Activated naive CD4-positive, alpha-beta T cell treated with anti-CD3 and anti-CD28 coated beads, Interleukin-2, amount 50 U/mL, for 72 hours (primary cell): Measurements from ENCODE around the gene HLA-DQB1. TPM values are rescaled to one million over a fixed set of nuclear protein-coding genes. Genes with fewer than 3 reads are reported as not detected.
"Not testable (repeated sequence)": the region's sequence is repeated elsewhere in the genome, so short reads cannot be mapped to it uniquely, and the experiment has no call there.

ENCODE experiments used
- ATAC-seq, 2 donors: fragments of 150-1000 bp; cut with Tn5 transposase; 2 replicates each; pipeline ENCODE4 v1.10.0; 2021; ENCODE audit warnings: mild to moderate bottlenecking in 2 of 2, moderate library complexity in 2 of 2
- DNase-seq, 2 donors: peaks; one replicate each; pipeline ENCODE4 v3.0.0; 2021 to 2022; ENCODE audit warnings: low spot score in 2 of 2
- H3K27ac Mint-ChIP-seq, 2 donors: one replicate each; pipeline ENCODE4 v1.8.0; 2022; ENCODE audit warnings: mild to moderate bottlenecking in 2 of 2, mixed read lengths in 2 of 2
- H3K36me3 Mint-ChIP-seq, 2 donors: one replicate each; pipeline ENCODE4 v1.8.0; 2022; ENCODE audit warnings: mixed read lengths in 2 of 2
- H3K9me3 Mint-ChIP-seq, 2 donors: one replicate each; pipeline ENCODE4 v1.8.0; 2022; ENCODE audit warnings: mixed read lengths in 2 of 2
- total RNA-seq, 2 donors: library from RNA; stranded (reverse); gene quantifications; one replicate each; pipeline ENCODE4 v1.2.3, GENCODE V29; 2022

Gene HLA-DQB1
- total RNA-seq, result 10 to 100 TPM in 1 of 2 donors, not detected in 1; 34.7 TPM

- peaks cover 0 to 30% of the 10 kb centered on the region in 2 donors for H3K36me3 Mint-ChIP-seq
- peaks cover 0 to under 1% of the 10 kb centered on the region in 2 donors for H3K9me3 Mint-ChIP-seq
- DNase-seq (no peak), ATAC-seq (peak; percentile 89 to 92)
- no peak within 1 kb of the TSS for H3K27ac Mint-ChIP-seq
These were observed at the start of gene HLA-DQB1 for GRCh38 chr6:32666420-32667300. HLA-DQB1 (minus strand) TSS chr6:32666657; CDS start chr6:32666607, 50 bp downstream.

DNA sequence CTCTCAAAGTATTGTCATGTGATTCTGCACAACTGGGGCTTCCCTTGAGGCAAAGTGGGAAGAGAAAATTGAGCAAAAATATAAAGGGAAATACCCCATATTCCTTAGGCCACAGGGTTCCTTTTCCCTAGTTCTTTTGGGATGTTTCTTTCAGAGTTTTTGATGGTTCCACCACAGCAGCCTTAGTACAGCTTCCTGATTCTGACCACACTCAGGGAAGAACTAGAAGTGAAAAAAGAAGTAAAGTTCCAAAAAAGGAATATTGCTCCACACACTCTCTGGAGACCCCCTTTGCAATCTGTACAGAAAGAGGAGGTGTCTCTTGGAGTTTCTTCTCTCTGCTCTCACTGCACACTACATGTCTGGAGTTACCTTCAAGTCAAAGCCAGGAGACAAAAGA is 46.8 kb upstream of the HLA-DQB1 start:
- Mint-ChIP-seq H3K36me3 (no peaks in the 10 kb centered on the region), H3K9me3 (no peaks in the 10 kb centered on the region), H3K27ac (no peak overlapping the region)
- ATAC-seq, result no peak
- no peak for DNase-seq

GRCh38 chr6:32709625-32710024 is 43.2 kb upstream of the HLA-DQB1 start:
- H3K9me3 Mint-ChIP-seq, result peaks cover 0 to 9% of the 10 kb centered on the region in 2 donors
- no peak overlapping the region for H3K27ac Mint-ChIP-seq
- ATAC-seq, result no peak
- H3K36me3 Mint-ChIP-seq, result no peaks in the 10 kb centered on the region
- no peak for DNase-seq

- not testable (repeated sequence) for H3K27ac Mint-ChIP-seq, H3K36me3 Mint-ChIP-seq, H3K9me3 Mint-ChIP-seq, ATAC-seq, DNase-seq
These were observed 38.7 kb upstream of the HLA-DQB1 start for GRCh38 chr6:32705164-32705563.

- H3K27ac Mint-ChIP-seq, result no peak overlapping the region
- ATAC-seq (no peak), DNase-seq (no peak)
- H3K9me3 Mint-ChIP-seq, result peaks cover 0 to 9% of the 10 kb centered on the region in 2 donors
- H3K36me3 Mint-ChIP-seq, result no peaks in the 10 kb centered on the region
These were observed 36.9 kb upstream of the HLA-DQB1 start for GRCh38 chr6:32703347-32703746.

- no peak overlapping the region for H3K27ac Mint-ChIP-seq
- H3K36me3 Mint-ChIP-seq, result no peaks in the 10 kb centered on the region
- DNase-seq (peak in 1 of 2 donors; percentile 19), ATAC-seq (peak in 1 of 2 donors; percentile 63)
- H3K9me3 Mint-ChIP-seq, result peaks cover 0 to 8% of the 10 kb centered on the region in 2 donors
These were observed 34.1 kb upstream of the HLA-DQB1 start for GRCh38 chr6:32700391-32701040.

GRCh38 chr6:32697031-32697430 is 30.6 kb upstream of the HLA-DQB1 start:
- DNase-seq (no peak), ATAC-seq (no peak)
- Mint-ChIP-seq H3K9me3 (peaks cover 0 to 3% of the 10 kb centered on the region in 2 donors), H3K27ac (no peak overlapping the region), H3K36me3 (no peaks in the 10 kb centered on the region)

GRCh38 chr6:32692019-32692418 is 25.6 kb upstream of the HLA-DQB1 start:
- ATAC-seq, result peak in 1 of 2 donors; percentile 61

GRCh38 chr6:32689531-32690501 is 23.4 kb upstream of the HLA-DQB1 start:
- peak in 1 of 2 donors; percentile 38 for ATAC-seq
- Mint-ChIP-seq H3K9me3 (peaks cover 0 to 3% of the 10 kb centered on the region in 2 donors), H3K27ac (no peak overlapping the region)

More at GRCh38 chr6:32692019-32692418, 25.6 kb upstream of the HLA-DQB1 start:
- no peak for DNase-seq
- Mint-ChIP-seq H3K9me3 (peaks cover 0 to 3% of the 10 kb centered on the region in 2 donors), H3K36me3 (no peaks in the 10 kb centered on the region), H3K27ac (no peak overlapping the region)

GRCh38 chr6:32685603-32686002 is 19.1 kb upstream of the HLA-DQB1 start:
- peak; percentile 94 to 96 for ATAC-seq
- peak overlapping the region; percentile 25 to 55 for H3K27ac Mint-ChIP-seq
- peak in 1 of 2 donors; percentile 9 for DNase-seq
- peaks cover 0 to 5% of the 10 kb centered on the region in 2 donors for H3K9me3 Mint-ChIP-seq
- H3K36me3 Mint-ChIP-seq, result no peaks in the 10 kb centered on the region

More at GRCh38 chr6:32689531-32690501, 23.4 kb upstream of the HLA-DQB1 start:
- DNase-seq, result no peak
- H3K36me3 Mint-ChIP-seq, result no peaks in the 10 kb centered on the region

DNA sequence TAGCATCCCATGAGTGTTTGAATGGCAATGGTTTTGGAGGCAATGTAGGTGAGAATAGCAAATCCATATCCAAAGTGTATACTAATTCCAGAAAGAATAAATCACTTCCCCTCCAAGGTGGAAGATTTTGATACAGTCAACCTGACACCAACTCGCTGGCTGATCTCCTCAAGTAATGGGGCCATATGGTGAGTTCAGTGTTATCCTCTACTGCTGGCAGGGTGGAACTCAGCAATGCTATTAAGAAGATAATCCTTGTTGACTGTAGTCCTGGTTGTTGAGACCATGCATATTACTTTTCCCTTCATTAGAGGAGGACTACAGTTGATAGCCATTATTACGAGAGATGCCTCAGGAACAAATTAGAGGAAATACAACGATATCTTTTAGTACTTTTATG is 17.8 kb upstream of the HLA-DQB1 start:
- no peak for DNase-seq
- no peak for ATAC-seq
- H3K9me3 Mint-ChIP-seq, result peaks cover 0 to 5% of the 10 kb centered on the region in 2 donors
- H3K36me3 Mint-ChIP-seq, result peaks cover 0 to 2% of the 10 kb centered on the region in 2 donors
- no peak overlapping the region for H3K27ac Mint-ChIP-seq

DNA sequence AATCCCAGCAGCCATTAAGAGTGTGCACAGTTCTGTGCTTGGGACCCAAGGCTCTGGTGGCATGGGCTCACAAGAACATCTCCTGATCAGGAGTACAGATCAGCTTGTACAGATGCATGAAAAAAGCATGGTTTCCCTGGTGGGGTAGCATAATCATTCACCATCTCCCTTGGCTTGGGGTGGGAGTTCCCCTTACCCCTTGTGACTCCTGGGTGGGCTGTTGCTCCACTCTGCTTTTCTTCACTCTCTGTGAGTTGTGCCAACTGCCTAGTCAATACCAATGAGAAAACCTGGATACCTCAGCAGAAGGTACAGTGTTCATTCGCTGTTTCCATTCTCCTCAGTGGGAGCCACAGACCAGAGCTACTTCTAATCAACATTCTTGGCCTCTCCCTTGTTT is 13.6 kb upstream of the HLA-DQB1 start:
- ATAC-seq, result no peak
- no peak for DNase-seq
- H3K9me3 Mint-ChIP-seq, result peaks cover 0 to 15% of the 10 kb centered on the region in 2 donors
- H3K36me3 Mint-ChIP-seq, result peaks cover 4 to 13% of the 10 kb centered on the region in 2 donors
- H3K27ac Mint-ChIP-seq, result no peak overlapping the region

GRCh38 chr6:32679492-32679891 is 13.0 kb upstream of the HLA-DQB1 start:
- no peak for DNase-seq
- no peak for ATAC-seq
- peaks cover 0 to 16% of the 10 kb centered on the region in 2 donors for H3K9me3 Mint-ChIP-seq
- peaks cover 4 to 13% of the 10 kb centered on the region in 2 donors for H3K36me3 Mint-ChIP-seq
- H3K27ac Mint-ChIP-seq, result no peak overlapping the region

DNA sequence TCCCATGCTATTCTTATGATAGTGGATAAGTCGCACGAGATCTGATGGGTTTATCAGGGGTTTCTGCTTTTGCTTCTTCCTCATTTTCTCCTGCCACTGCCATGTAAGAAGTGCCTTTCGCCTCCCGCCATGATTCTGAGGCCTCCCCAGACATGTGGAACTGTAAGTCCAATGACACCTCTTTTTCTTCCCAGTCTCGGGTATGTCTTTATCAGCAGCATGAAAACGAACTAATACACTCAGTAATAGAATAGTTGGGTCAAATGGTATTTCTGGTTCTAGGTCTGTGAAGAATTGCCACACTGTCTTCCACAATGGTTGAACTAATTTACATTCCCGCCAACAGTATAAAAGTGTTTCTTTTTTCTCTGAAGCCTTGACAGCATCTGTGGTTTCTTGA is 7.7 kb upstream of the HLA-DQB1 start:
- H3K9me3 Mint-ChIP-seq, result peaks cover 0 to 25% of the 10 kb centered on the region in 2 donors
- not testable (repeated sequence) for DNase-seq, H3K27ac Mint-ChIP-seq, ATAC-seq
- H3K36me3 Mint-ChIP-seq, result peaks cover 1 to 20% of the 10 kb centered on the region in 2 donors

DNA sequence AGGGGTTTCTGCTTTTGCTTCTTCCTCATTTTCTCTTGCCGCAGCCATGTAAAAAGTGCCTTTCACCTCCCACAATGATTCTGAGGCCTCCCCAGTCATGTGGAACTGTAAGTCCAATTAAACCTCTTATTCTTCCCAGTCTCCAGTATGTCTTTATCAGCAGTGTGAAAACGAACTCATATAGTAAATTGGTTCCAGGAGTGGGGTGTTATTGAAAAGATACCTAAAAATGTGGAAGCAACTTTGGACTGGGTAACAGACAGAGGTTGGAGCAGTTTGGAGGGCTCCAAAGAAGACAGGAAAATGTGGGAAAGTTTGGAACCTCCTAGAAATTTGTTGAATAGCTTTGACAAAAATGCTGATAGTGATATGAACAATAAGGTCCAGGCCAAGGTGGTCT is 5.5 kb upstream of the HLA-DQB1 start:
- not testable (repeated sequence) for ATAC-seq, H3K27ac Mint-ChIP-seq, H3K36me3 Mint-ChIP-seq, DNase-seq
- peaks cover 0 to 19% of the 10 kb centered on the region in 2 donors for H3K9me3 Mint-ChIP-seq

GRCh38 chr6:32669893-32670292 is 3.4 kb upstream of the HLA-DQB1 start:
- DNase-seq (no peak), ATAC-seq (no peak)
- Mint-ChIP-seq H3K27ac (no peak overlapping the region), H3K9me3 (peaks cover 0 to 15% of the 10 kb centered on the region in 2 donors), H3K36me3 (peaks cover 0 to 18% of the 10 kb centered on the region in 2 donors)
